GM19025 (cell line): ENCODE results near the gene KIN.
"Not testable (repeated sequence)": the region's sequence is repeated elsewhere in the genome, so short reads cannot be mapped to it uniquely, and the experiment has no call there.

Experiments used
- ATAC-seq: cut with Tn5 transposase; IDR thresholded peaks from one replicate; pipeline ENCODE4 v1.9.1; 2021; ENCODE audit warnings: mild to moderate bottlenecking, low read depth, moderate library complexity; ENCODE audit not compliant: unreplicated experiment

Gene KIN

GRCh38 chr10:7795605-7796004 is 7.8 kb upstream of the KIN start:
- ATAC-seq, result no peak

DNA sequence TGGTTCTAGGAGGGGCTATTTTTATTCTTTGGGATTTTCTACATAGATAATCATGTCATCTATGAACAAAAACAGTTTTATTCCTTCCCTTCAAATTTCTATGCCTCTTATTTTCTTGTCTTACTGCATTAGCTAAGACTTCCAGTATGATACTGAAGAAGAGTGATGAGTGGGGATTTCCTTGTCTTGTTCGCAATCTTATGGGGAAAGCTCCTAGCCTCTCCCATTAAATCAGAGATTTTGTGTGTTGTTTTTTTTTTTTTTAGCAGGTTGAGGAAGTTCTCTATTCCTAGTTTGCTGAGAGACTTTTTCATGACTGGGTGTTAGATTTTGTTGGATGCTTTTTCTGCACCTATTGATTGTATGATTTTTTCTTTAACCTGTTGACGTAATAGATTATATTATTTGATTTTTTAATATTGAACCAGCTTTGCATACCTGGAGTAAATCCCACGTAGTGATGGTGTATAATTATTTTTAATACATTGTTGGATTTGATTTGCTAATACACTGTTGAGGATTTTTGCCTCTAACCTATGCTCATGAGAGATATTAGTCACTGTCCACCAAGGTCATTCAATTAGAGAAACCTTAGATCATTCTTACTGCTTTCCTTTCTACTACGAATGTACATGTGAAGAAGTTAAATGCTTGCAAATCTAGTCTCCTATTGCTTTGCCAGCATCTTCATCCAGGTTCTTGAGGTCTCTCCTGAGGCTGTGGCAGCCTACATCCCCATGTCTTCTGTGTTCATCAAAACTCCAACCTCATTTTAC is 6.6 kb upstream of the KIN start:
- ATAC-seq, result no peak

DNA sequence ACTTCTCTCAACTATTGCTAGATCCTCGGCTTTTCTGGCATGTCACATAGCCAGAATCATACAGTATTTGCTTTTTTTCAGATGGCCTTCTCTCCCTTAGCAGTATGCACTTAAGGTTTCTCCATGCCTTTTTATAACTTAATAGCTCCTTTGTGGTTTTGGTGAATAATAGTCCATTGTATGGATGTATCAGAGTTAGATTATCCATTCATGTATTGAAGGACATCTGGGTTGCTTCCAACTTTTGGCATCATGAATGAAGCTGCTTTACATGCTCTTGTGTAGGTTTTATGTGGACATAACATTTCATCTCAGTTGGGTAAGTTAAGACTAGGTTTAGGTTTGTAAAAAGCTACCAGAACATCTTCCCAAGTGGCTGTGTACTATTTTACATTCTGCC is 4.7 kb upstream of the KIN start:
- no peak for ATAC-seq

DNA sequence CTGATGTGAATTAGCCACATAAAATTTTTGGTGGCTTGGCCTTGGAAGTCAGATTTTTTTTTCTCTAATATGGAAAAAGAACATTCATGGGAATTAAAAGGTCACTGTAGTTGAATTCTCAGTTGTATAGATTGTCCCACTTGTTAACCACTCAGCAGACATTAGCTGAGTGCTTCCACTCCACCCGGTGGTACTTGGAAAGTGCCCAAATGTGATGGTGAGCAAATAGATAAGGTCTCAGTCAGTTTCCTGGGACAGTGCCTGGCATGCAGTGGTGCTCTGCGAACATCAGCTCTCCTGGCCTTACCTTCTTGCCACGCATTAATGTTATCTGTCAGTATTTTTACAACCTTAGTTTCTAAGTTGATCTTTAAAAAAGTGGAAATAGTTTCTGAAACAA is 1.6 kb upstream of the KIN start:
- no peak for ATAC-seq

DNA sequence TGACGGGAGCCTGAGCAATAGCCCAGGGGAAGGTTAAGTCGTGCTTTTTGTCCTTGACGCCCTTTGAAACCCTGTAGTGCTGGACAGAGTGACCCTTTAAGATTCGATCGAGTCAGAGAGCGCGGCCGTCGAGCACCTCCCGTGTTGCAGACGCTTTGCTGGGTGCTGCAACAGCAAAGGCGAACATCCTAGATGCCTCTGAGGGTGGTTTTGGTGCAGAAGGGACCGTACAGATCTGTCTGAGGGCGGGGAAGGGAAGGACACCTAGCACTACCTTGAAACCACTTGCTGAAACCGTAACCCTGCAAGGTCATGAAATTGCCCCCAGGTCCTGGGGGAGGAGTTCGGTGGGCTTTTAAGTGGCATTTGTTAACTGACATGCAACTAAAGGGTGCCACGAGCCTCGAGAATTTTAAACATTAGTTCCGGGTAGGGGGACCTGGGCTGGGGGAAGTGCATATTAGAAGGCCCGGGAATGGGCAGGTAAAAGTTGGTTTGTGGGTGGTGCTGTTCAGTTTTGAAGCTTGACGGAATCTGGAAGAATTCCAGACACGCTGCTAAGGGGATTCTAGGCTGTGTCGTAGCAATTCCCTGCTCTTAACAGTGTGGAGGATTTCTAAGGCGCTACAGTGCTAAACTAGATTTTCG is 970 bp upstream of the KIN start:
- ATAC-seq, result peak; percentile 5

- ATAC-seq, result peak; percentile 6
Observed at GRCh38 chr10:7787150-7787856, 490 bp downstream of the KIN start.

- no peak for ATAC-seq
Observed at GRCh38 chr10:7786430-7786829, 1.4 kb downstream of the KIN start.

GRCh38 chr10:7782194-7782593 is 5.6 kb downstream of the KIN start:
- ATAC-seq, result not testable (repeated sequence)

DNA sequence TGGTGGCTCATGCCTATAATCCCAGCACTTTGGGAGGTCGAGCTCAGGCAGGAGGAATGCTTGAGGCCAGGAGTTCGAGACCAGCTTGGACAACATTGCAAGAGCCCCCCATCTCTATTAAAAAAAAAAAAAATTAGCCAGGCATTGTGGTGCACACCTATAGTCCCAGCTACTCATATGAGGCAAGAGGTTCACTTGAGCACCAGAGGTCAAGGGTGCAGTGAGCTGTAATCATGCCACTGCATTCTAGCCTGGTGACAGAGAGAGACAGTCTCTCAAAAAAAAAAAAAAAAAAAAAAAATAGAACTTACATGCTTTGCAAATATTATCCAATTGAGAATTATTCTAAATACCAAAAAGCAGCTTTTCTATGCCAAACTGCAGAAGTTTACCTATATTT is 11.0 kb downstream of the KIN start:
- no peak for ATAC-seq

DNA sequence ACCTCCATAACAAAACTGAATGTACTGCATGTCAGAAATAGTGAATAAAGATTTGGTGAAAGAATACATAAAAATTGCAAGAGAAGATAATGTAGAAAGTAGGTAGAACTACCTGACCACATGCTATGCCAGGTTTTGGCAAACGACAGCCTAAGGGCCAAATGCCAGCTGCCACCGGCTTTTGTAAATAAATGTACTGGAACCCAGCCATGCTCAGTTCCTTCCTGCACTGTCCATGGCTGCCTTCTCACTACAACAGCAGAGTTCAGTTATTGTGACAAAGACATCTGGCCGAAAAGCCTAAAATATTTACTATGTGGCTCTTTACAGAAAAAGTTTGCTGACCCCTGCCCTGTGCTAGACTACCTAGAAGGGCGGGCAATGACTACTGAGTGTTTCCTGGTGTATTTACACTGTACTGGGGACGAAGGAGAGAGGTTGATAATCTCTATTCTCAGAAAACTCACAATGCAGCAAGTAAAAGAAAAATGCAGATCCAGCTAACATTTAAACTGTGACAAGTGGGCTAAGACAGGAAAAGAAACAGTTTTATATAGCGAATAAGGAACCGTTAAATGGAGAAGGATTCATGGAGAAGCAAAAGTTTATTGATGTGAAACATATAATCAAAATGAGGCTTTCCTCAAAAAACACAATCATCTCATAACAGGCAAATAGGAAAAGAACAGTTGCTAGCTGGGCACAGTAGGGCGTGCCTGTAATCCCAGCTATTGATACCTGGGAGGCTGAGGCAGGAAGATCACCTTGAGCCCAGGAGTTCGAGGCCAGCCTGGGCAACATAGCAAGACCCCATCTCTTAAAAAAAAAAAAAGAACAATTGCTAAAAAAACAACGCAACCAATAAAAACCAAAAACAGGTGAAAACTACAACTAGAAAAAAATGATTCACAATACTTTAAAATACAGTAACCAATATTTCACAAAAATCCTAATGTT is 13.7 kb downstream of the KIN start:
- ATAC-seq, result no peak

DNA sequence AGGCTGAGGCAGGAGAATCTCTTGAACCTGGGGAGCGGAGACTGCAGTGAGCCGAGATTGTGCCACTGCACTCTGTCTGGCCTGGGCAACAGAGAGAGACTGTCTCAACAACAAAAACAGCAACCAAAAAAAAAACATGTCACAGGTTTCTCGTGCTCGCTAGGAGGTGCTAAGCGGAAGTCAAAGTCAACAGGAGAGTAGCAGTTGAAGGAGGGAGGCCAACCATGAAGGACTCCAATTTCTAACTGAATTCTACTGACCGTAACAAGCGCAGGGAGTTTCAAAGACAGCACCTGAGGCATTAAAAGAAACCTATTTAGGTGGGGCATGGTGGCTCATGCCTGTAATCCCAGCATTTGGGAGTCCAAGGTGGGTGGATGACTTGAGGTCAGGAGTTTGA is 19.4 kb downstream of the KIN start:
- no peak for ATAC-seq

DNA sequence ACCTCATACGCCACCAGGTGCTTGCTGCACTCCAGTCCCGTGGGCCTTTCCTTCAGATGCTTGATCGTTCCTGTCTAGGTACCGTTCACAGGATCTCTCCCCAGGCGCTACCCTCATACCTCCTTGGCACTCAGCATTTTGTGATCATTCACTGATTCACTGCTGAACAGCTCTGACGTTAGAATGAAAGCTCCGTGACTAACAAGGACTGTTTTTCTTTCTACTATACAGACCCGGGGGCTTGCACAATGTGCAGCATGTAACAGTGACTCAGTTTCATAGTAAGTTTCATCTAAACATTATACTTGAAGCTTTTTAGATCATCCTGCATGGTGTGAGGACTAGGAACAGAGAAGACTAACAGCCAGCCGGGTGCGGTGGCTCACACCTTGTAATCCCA is 20.6 kb downstream of the KIN start:
- ATAC-seq, result no peak

DNA sequence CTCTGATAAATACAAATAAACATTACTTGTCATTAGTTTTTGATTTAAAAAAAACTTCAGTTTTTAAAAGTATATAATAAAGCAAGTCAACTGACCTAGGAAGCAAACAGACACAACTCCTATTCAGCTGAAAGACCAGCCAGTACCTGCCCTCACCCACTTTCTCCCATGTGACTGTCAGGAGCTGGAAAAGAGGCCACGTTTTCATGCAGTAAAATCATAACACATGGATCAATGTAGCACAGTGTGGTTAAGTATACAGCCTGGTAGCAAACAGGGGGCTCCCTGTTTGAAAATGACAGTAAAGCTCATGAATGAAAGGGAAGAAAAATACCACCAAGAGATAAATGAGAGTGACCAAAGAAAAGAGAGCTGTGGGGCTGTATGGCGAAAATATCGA is 21.6 kb downstream of the KIN start:
- ATAC-seq, result no peak

- ATAC-seq, result no peak
Observed at GRCh38 chr10:7763929-7764328, 23.9 kb downstream of the KIN start.

DNA sequence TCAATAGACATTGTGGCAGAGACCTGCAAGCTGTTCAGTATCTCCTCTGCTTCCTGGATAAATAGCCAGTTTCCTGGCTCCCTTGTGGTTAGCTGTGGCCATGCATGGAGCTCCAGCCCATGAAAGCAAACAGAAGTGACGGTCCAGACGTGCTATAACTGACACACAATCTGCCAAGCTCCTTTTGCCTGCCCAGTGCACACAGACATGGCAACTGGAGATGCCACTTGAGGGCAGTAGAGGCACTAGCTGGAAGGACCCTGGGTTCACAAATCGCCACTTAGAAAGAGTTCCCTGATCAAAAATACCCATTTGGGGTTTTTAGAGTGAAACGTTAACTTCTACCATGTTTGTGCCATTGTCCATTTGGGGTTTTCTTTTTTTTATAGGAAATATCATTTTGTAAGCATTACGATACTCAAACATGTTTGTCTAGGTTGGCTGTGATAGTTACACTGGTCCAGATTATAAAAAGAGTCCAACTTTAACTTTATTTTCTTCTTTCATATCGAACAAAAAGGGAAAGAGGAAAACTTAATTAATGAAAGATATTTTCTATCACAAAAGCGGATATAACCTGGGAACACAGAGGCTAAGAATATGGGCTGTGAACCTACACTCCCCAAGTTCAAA is 31.3 kb downstream of the KIN start:
- peak; percentile 53 for ATAC-seq

DNA sequence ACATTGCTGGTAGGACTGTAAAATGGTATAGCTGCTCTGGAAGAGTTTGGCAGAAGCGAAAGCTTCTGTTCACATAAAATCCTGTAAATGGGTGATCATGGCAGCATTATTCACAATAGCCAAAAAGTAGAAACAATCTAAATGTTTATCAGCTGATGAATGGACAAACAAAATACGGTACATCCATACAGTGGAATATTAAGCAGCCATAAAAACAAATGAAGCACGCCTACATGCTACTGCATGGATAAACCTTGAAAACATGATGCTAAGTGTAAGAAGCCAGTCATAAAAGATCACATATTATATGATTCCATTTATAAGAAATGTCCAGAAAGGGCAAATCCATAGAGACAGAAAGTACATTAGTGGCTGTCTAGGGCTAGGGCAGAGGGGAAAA is 32.7 kb downstream of the KIN start:
- ATAC-seq, result no peak

- no peak for ATAC-seq
Observed at GRCh38 chr10:7752251-7752650, 35.5 kb downstream of the KIN start.

DNA sequence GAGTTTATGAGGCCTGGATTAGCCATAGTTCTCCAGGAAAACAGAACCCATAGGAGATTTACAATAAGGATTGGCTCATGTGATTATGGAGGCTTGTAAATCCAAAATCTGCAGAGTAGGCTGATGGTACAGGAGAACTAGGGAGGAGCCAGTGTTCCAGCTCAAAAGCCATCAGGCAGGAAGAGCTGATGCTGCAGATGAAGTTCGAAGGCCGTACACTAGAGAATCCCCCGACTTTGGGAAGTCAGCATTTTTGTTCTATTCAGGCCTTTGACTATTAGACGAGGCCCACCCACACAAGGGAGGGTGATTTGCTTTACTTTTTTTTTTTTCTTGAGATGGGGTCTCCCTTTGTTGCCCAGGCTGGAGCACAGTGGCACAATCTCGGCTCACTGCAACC is 37.6 kb downstream of the KIN start:
- ATAC-seq, result no peak

DNA sequence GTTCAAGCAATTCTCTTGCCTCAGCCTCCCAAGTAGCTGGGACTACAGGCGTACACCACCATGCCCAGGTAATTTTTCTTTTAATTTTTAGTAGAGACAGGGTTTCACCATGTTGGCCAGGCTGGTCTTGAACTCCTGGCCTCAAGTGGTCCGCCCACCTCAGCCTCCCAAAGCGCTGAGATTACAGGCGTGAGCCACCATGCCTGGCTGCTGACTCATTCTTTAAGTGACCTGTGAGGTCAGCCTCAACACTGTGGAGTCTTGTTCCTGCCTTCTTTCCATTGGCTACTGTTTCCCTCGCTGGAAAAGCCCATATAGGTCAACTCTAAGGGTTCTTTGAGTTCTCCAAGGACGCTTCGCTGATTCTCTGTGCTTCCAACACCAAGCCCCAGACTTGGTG is 39.2 kb downstream of the KIN start:
- ATAC-seq, result not testable (repeated sequence)

DNA sequence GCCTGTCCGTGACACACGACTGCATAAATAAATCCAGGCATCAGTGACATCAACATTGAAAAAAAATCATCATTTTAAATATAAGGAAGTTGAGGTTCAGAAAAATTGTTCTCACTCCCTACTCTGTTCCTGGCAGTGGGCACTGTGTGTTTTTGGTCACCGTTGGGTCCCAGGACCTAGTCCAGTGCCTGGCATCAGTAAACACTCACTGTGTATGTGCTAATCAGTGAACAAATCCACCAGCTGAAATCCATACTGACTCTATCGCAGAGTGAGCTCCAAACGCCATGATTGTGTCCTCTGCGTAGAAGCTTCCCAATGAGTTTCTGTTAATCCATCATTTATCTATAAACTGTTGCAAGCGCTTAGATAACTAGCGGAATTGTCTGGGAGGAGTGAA is 43.5 kb downstream of the KIN start:
- ATAC-seq, result no peak
